Neuronal stem cell (in vitro differentiated cells): Measurements from ENCODE around the gene PCDH1.

Source experiments
- DNase-seq: peaks from one replicate; pipeline ENCODE4 v3.0.0-alpha.2; 2013; ENCODE audit warnings: low spot score
- H2AFZ ChIP-seq: one replicate; pipeline ENCODE4 v1.6.1; 2013; ENCODE audit warnings: mild to moderate bottlenecking, low read length, inconsistent platforms
- H2AK5ac ChIP-seq: 2 replicates; pipeline ENCODE4 v1.6.1; 2013; ENCODE audit warnings: low read depth, mild to moderate bottlenecking, inconsistent platforms, low read length, moderate library complexity, mixed read lengths
- H2BK120ac ChIP-seq: 2 replicates; pipeline ENCODE4 v1.6.1; 2013; ENCODE audit warnings: low read depth, mild to moderate bottlenecking, inconsistent platforms, low read length, moderate library complexity, mixed read lengths
- H2BK12ac ChIP-seq: one replicate; pipeline ENCODE4 v1.6.1; 2013; ENCODE audit warnings: low read length, inconsistent platforms
- H2BK15ac ChIP-seq: 2 replicates; pipeline ENCODE4 v1.6.1; 2013; ENCODE audit warnings: mild to moderate bottlenecking, low read length, inconsistent platforms, mixed read lengths
- H2BK5ac ChIP-seq: one replicate; pipeline ENCODE4 v1.6.1; 2013; ENCODE audit warnings: inconsistent platforms, mild to moderate bottlenecking, low read length, moderate library complexity
- H3K14ac ChIP-seq: one replicate; pipeline ENCODE4 v1.6.1; 2013; ENCODE audit warnings: low read length, inconsistent platforms
- H3K18ac ChIP-seq: 2 replicates; pipeline ENCODE4 v1.6.1; 2013; ENCODE audit warnings: low read length, inconsistent platforms
- H3K23ac ChIP-seq: 2 replicates; pipeline ENCODE4 v1.6.1; 2013; ENCODE audit warnings: low read depth, mild to moderate bottlenecking, mixed read lengths, low read length, inconsistent platforms; ENCODE audit not compliant: poor library complexity
- H3K27ac ChIP-seq: replicated peaks from 3 replicates; pipeline ENCODE4 v1.5.1; 2013; ENCODE audit warnings: low read length, inconsistent platforms
- H3K27me3 ChIP-seq, 3 experiments: 2 replicates each; pipeline ENCODE4 v1.6.1; 2013; ENCODE audit warnings: low read length in 3 of 3, mild to moderate bottlenecking in 2 of 3, inconsistent platforms in 1 of 3, low read depth in 1 of 3, mixed read lengths in 1 of 3, moderate library complexity in 1 of 3; ENCODE audit not compliant: control insufficient read depth in 3 of 3, insufficient read depth in 3 of 3
- H3K36me3 ChIP-seq, 2 donors: replicated peaks in 1 of 2; 2 replicates each; pipeline ENCODE4 v1.6.1; 2013; ENCODE audit warnings: low read length in 2 of 2; ENCODE audit not compliant: control insufficient read depth in 2 of 2, insufficient read depth in 2 of 2
- H3K4ac ChIP-seq: 2 replicates; pipeline ENCODE4 v1.6.1; 2013; ENCODE audit warnings: inconsistent platforms, mild to moderate bottlenecking, low read length, moderate library complexity
- H3K4me1 ChIP-seq, 2 donors: 1 replicate in 1 of 2; 2 replicates in 1 of 2; pipeline ENCODE4 v1.6.1; 2013; ENCODE audit warnings: low read length in 2 of 2, low read depth in 1 of 2; ENCODE audit not compliant: control insufficient read depth in 2 of 2, insufficient read depth in 1 of 2
- H3K4me2 ChIP-seq: one replicate; pipeline ENCODE4 v1.6.1; 2013; ENCODE audit warnings: mild to moderate bottlenecking, low read length, inconsistent platforms; ENCODE audit not compliant: insufficient read depth, poor library complexity, severe bottlenecking
- H3K4me3 ChIP-seq, 2 donors: 2 replicates each; pipeline ENCODE4 v1.5.1; 2013; ENCODE audit warnings: low read length in 2 of 2, mild to moderate bottlenecking in 2 of 2, inconsistent platforms in 1 of 2, moderate library complexity in 1 of 2
- H3K79me1 ChIP-seq: one replicate; pipeline ENCODE4 v1.6.1; 2013; ENCODE audit warnings: low read depth, mild to moderate bottlenecking, inconsistent platforms, low read length, moderate library complexity
- H3K9ac ChIP-seq: one replicate; pipeline ENCODE4 v1.6.1; 2013; ENCODE audit warnings: mild to moderate bottlenecking, low read depth, low read length, inconsistent platforms; ENCODE audit not compliant: poor library complexity
- H3K9me3 ChIP-seq, 2 donors: replicated peaks in 1 of 2; 2 replicates each; pipeline versions ENCODE3 to v1.6.1; 2013; ENCODE audit warnings: low read length in 2 of 2, mild to moderate bottlenecking in 2 of 2, inconsistent platforms in 1 of 2, low read depth in 1 of 2, mixed read lengths in 1 of 2, moderate library complexity in 1 of 2; ENCODE audit not compliant: control insufficient read depth in 2 of 2, insufficient read depth in 1 of 2
- H4K8ac ChIP-seq: one replicate; pipeline ENCODE4 v1.6.1; 2013; ENCODE audit warnings: low read depth, mild to moderate bottlenecking, inconsistent platforms, low read length, moderate library complexity
- H4K91ac ChIP-seq: one replicate; pipeline ENCODE4 v1.6.1; 2013; ENCODE audit warnings: low read length, low read depth, mild to moderate bottlenecking, inconsistent platforms; ENCODE audit not compliant: poor library complexity
- WGBS, 2 donors: extraction: QIAGEN DNeasy Blood & Tissue Kit; methylation state at CpG; one replicate each; pipeline ENCODE4 v1.1.7; 2013; ENCODE audit warnings: missing lambda C conversion rate in 2 of 2, mixed read lengths in 1 of 2; ENCODE audit not compliant: insufficient read length in 2 of 2, insufficient replicate concordance in 1 of 2; ENCODE audit errors: extremely low coverage in 2 of 2; 5-methylcytosine and 5-hydroxymethylcytosine counted together

PCDH1 gene

GRCh38 chr5:141864371-141865370 is 13.5 kb downstream of the PCDH1 start:
- no CpG with 5 or more reads among the region's 24 CpGs for WGBS, 2 donors
- no peak overlapping the region for H3K4ac ChIP-seq
- no peak overlapping the region for H2BK15ac ChIP-seq
- H2AK5ac ChIP-seq, result no peak overlapping the region
- no peak overlapping the region for H4K8ac ChIP-seq
- no peak overlapping the region for H2BK5ac ChIP-seq
- H3K14ac ChIP-seq, result no peak overlapping the region
- H3K4me1 ChIP-seq, result no peaks in the 10 kb centered on the region
- peaks cover 60 to 90% of the 10 kb centered on the region in 2 donors for H3K36me3 ChIP-seq
- peak overlapping the region; percentile 10 for H3K23ac ChIP-seq
- no peaks in the 10 kb centered on the region for H3K27me3 ChIP-seq
- H2BK120ac ChIP-seq, result no peak overlapping the region
- DNase-seq, result no peak
- H3K9ac ChIP-seq, result peak overlapping the region; percentile 24
- H4K91ac ChIP-seq, result no peak overlapping the region
- H3K4me3 ChIP-seq, result no peak overlapping the region
- no peaks in the 10 kb centered on the region for H3K9me3 ChIP-seq
- no peak overlapping the region for H3K27ac ChIP-seq
- H2AFZ ChIP-seq, result no peak overlapping the region
- no peak overlapping the region for H3K18ac ChIP-seq
- H3K4me2 ChIP-seq, result no peak overlapping the region
- H3K79me1 ChIP-seq, result peaks cover 2% of the 10 kb centered on the region
- H2BK12ac ChIP-seq, result no peak overlapping the region

- Histone ChIP-seq H3K4ac (no peak overlapping the region), H3K4me2 (no peak overlapping the region), H2AFZ (no peak overlapping the region), H4K8ac (no peak overlapping the region), H2BK12ac (no peak overlapping the region), H3K4me3 (no peak overlapping the region), H3K18ac (no peak overlapping the region), H3K79me1 (peaks cover under 1% of the 10 kb centered on the region), H2BK15ac (no peak overlapping the region), H2BK120ac (no peak overlapping the region), H2BK5ac (no peak overlapping the region), H3K23ac (peak overlapping the region; percentile 15), H3K9ac (peak overlapping the region; percentile 5), H3K27me3 (no peaks in the 10 kb centered on the region), H3K4me1 (peaks cover 0 to under 1% of the 10 kb centered on the region in 2 donors), H3K27ac (no peak overlapping the region), H3K14ac (no peak overlapping the region), H2AK5ac (no peak overlapping the region), H4K91ac (no peak overlapping the region), H3K36me3 (peaks cover 57 to 85% of the 10 kb centered on the region in 2 donors), H3K9me3 (no peaks in the 10 kb centered on the region)
- WGBS, 2 donors, result no CpG with 5 or more reads among the region's 20 CpGs
- no peak for DNase-seq
These were observed 14.5 kb downstream of the PCDH1 start for GRCh38 chr5:141863569-141864178.

- WGBS, 2 donors, result no CpG with 5 or more reads among the region's 16 CpGs
- Histone ChIP-seq H4K8ac (no peak overlapping the region), H3K27me3 (no peaks in the 10 kb centered on the region), H2AK5ac (no peak overlapping the region), H3K27ac (no peak overlapping the region), H3K18ac (no peak overlapping the region), H3K4me1 (peaks cover 0 to 6% of the 10 kb centered on the region in 2 donors), H3K4ac (no peak overlapping the region), H3K4me2 (no peak overlapping the region), H3K79me1 (no peaks in the 10 kb centered on the region), H2BK12ac (no peak overlapping the region), H3K14ac (no peak overlapping the region), H3K9ac (peak overlapping the region; percentile 30), H2AFZ (no peak overlapping the region), H2BK15ac (no peak overlapping the region), H2BK5ac (no peak overlapping the region), H3K23ac (no peak overlapping the region), H3K36me3 (peaks cover 52 to 78% of the 10 kb centered on the region in 2 donors), H3K9me3 (no peaks in the 10 kb centered on the region), H4K91ac (no peak overlapping the region), H2BK120ac (no peak overlapping the region), H3K4me3 (no peak overlapping the region)
- no peak for DNase-seq
These were observed 15.2 kb downstream of the PCDH1 start for GRCh38 chr5:141862936-141863543.

- Histone ChIP-seq H2BK15ac (no peak overlapping the region), H3K79me1 (no peaks in the 10 kb centered on the region), H2AK5ac (no peak overlapping the region), H3K4me3 (no peak overlapping the region), H3K36me3 (peaks cover 50 to 72% of the 10 kb centered on the region in 2 donors), H2BK120ac (no peak overlapping the region), H3K4me1 (peaks cover 0 to 12% of the 10 kb centered on the region in 2 donors), H3K4ac (no peak overlapping the region), H3K9me3 (no peaks in the 10 kb centered on the region), H4K91ac (no peak overlapping the region), H3K27me3 (no peaks in the 10 kb centered on the region), H4K8ac (no peak overlapping the region), H3K4me2 (no peak overlapping the region), H3K18ac (no peak overlapping the region), H3K14ac (no peak overlapping the region), H2BK5ac (no peak overlapping the region), H3K27ac (no peak overlapping the region), H2BK12ac (no peak overlapping the region), H2AFZ (no peak overlapping the region), H3K9ac (no peak overlapping the region), H3K23ac (no peak overlapping the region)
- whole genome bisulfite sequencing, 2 donors, result no CpG with 5 or more reads among the region's 5 CpGs
- no peak for DNase-seq
These were observed 17.0 kb downstream of the PCDH1 start for GRCh38 chr5:141861194-141861593.
